Kidney (tissue), 14 donors: ENCODE data around the gene ATXN10. TPM values are rescaled to one million over a fixed set of nuclear protein-coding genes. Genes with fewer than 3 reads are reported as not detected.

ENCODE experiments used
- DNase-seq, 5 donors: peaks; one replicate each; pipeline ENCODE4 v3.0.0-alpha.2; 2013 to 2020
- FAIRE-seq: peaks from 2 replicates; lab custom pipeline; 2012; peaks lifted over from hg19 to GRCh38; lab: Jason Lieb, UNC
- H3K27ac ChIP-seq, 2 donors: one replicate each; pipeline ENCODE4 v1.7.0; 2013; ENCODE audit warnings: low read depth in 2 of 2, low read length in 2 of 2, inconsistent platforms in 1 of 2
- H3K27me3 ChIP-seq: one replicate; pipeline ENCODE4 v1.7.1; 2013; ENCODE audit warnings: low read length, inconsistent platforms; ENCODE audit not compliant: control insufficient read depth, insufficient read depth
- H3K36me3 ChIP-seq, 3 donors: one replicate each; pipeline versions ENCODE4 v1.7.0 to v1.7.1; 2013; ENCODE audit warnings: low read length in 3 of 3, control low read depth in 1 of 3, inconsistent platforms in 1 of 3; ENCODE audit not compliant: insufficient read depth in 3 of 3, control insufficient read depth in 2 of 3
- H3K4me1 ChIP-seq, 3 donors: one replicate each; pipeline versions ENCODE4 v1.7.0 to v1.7.1; 2013; ENCODE audit warnings: low read length in 3 of 3, inconsistent platforms in 1 of 3, low read depth in 1 of 3; ENCODE audit not compliant: control insufficient read depth in 2 of 3, insufficient read depth in 2 of 3
- H3K4me3 ChIP-seq, 3 donors: one replicate each; pipeline versions ENCODE4 v1.7.0 to v1.8.1; 2013; ENCODE audit warnings: low read length in 3 of 3, control low read depth in 1 of 3, inconsistent platforms in 1 of 3
- H3K9ac ChIP-seq, 3 donors: one replicate each; pipeline versions ENCODE4 v1.7.0 to v1.7.1; 2013; ENCODE audit warnings: low read length in 3 of 3, control low read depth in 1 of 3, inconsistent platforms in 1 of 3
- H3K9me3 ChIP-seq, 3 donors: one replicate each; pipeline versions ENCODE4 v1.7.0 to v1.7.1; 2013; ENCODE audit warnings: low read length in 3 of 3, control low read depth in 1 of 3, inconsistent platforms in 1 of 3; ENCODE audit not compliant: control insufficient read depth in 2 of 3, insufficient read depth in 1 of 3
- intact Hi-C: fragments of 100-400 bp; cut with DNase I; formaldehyde crosslinking; loops from one replicate; pipeline ENCODE4 v1.11.1; 2022
- polyA plus RNA-seq: library from polyadenylated mRNA; stranded (reverse); fragments of 350-450 nt; fragmentation: Illumina TruSeq; extraction: RNeasy Lipid Tissue Mini Kit (QIAGEN cat#74804); gene quantifications from one replicate; pipeline ENCODE4 v1.2.3, GENCODE V29; 2014; ENCODE audit warnings: low read depth, low replicate concordance; ENCODE audit not compliant: insufficient read depth
- total RNA-seq: library from RNA; stranded (reverse); fragmentation: NEBNext Ultra II Directional; extraction: Animal tissue kit (Norgen Biotek cat#: 25700); gene quantifications from one replicate; pipeline ENCODE4 v1.2.1, GENCODE V29; 2021
- TF ChIP-seq, protein P1 (sequence below): IDR thresholded peaks from 3 replicates; pipeline ENCODE4 v1.5.1; 2012; ENCODE audit warnings: mild to moderate bottlenecking, moderate library complexity, borderline replicate concordance; ENCODE audit not compliant: insufficient read depth; ENCODE audit errors: extremely low read depth
- donor health status: control.
- donor health status: control.
- donor health status: control.
- donor health status: control.
- donor health status: control.
- donor health status: DM: yes; HTN: yes; CAD: no.
- donor health status: Normal renal cell carcinoma (clear cell type).

Gene ATXN10
- total and polyA plus RNA-seq, 2 donors from 2014 or later: 121 to 142 TPM

GRCh38 chr22:45684169-45684568 is 12.5 kb downstream of the ATXN10 start:
- peaks cover 0 to 7% (median 0%) of the 10 kb centered on the region in 3 donors for H3K4me1 ChIP-seq
- TF ChIP-seq, protein P1, sequence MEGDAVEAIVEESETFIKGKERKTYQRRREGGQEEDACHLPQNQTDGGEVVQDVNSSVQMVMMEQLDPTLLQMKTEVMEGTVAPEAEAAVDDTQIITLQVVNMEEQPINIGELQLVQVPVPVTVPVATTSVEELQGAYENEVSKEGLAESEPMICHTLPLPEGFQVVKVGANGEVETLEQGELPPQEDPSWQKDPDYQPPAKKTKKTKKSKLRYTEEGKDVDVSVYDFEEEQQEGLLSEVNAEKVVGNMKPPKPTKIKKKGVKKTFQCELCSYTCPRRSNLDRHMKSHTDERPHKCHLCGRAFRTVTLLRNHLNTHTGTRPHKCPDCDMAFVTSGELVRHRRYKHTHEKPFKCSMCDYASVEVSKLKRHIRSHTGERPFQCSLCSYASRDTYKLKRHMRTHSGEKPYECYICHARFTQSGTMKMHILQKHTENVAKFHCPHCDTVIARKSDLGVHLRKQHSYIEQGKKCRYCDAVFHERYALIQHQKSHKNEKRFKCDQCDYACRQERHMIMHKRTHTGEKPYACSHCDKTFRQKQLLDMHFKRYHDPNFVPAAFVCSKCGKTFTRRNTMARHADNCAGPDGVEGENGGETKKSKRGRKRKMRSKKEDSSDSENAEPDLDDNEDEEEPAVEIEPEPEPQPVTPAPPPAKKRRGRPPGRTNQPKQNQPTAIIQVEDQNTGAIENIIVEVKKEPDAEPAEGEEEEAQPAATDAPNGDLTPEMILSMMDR: no peak
- no peak for FAIRE-seq

GRCh38 chr22:45684752-45685574 is 13.3 kb downstream of the ATXN10 start:
- Histone ChIP-seq H3K27ac (no peak overlapping the region), H3K4me3 (no peak overlapping the region), H3K9ac (no peak overlapping the region), H3K27me3 (no peaks in the 10 kb centered on the region), H3K36me3 (no peaks in the 10 kb centered on the region), H3K4me1 (peaks cover 0 to 7% (median 0%) of the 10 kb centered on the region in 3 donors), H3K9me3 (no peaks in the 10 kb centered on the region)
- DNase-seq (peak in 1 of 5 donors; percentile 2), FAIRE-seq (no peak)
- TF ChIP-seq, protein P1: no peak
- intact Hi-C loops: no loop called here

More at GRCh38 chr22:45684169-45684568, 12.5 kb downstream of the ATXN10 start:
- Histone ChIP-seq H3K27me3 (no peaks in the 10 kb centered on the region), H3K4me3 (no peak overlapping the region), H3K9me3 (no peaks in the 10 kb centered on the region), H3K36me3 (no peaks in the 10 kb centered on the region), H3K27ac (no peak overlapping the region), H3K9ac (no peak overlapping the region)
- intact Hi-C loops: no loop called here
- no peak for DNase-seq

- Histone ChIP-seq H3K4me3 (no peak overlapping the region), H3K4me1 (peaks cover 0 to 7% (median 0%) of the 10 kb centered on the region in 3 donors), H3K36me3 (peaks cover 0 to 1% (median under 1%) of the 10 kb centered on the region in 3 donors), H3K27me3 (no peaks in the 10 kb centered on the region), H3K27ac (no peak overlapping the region), H3K9me3 (no peaks in the 10 kb centered on the region), H3K9ac (no peak overlapping the region)
- intact Hi-C loops: no loop called here
- DNase-seq (no peak), FAIRE-seq (no peak)
- TF ChIP-seq, protein P1: no peak
Measured at GRCh38 chr22:45686004-45686403, 14.4 kb downstream of the ATXN10 start.
